GM19023 (cell line): Measurements from ENCODE around the gene TRABD.
A peak's percentile ranks its signal among the peaks of the same experiment; 100 is the strongest.

Source experiments
- ATAC-seq: cut with Tn5 transposase; IDR thresholded peaks from one replicate; pipeline ENCODE4 v1.9.1; 2021; ENCODE audit warnings: mild to moderate bottlenecking, moderate library complexity; ENCODE audit not compliant: unreplicated experiment

Gene TRABD

DNA sequence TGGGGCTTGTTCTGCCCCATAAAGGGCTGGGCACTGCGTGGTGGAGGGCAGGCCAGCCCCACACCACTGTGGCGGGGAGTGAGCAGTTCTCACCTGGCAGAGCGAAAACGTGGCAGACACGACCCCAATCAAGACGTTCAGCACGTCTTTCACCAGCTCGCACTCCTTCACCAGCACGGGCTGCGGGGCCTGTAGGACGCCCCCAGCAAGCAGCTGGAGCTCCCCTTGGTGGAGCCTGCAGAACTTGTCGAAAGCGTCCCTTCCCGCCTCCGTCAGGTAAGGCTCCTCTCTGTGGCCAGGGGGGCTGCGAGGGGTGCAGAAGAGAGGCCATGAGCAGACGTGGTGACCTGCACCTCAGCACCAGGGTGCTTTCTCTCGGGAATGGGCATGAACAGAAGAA lies 47.5 kb downstream of the TRABD start:
- no peak for ATAC-seq

- ATAC-seq, result no peak
Measured at GRCh38 chr22:50236731-50237409, 51.2 kb downstream of the TRABD start.

GRCh38 chr22:50238755-50239154 lies 53.0 kb downstream of the TRABD start:
- ATAC-seq, result no peak

DNA sequence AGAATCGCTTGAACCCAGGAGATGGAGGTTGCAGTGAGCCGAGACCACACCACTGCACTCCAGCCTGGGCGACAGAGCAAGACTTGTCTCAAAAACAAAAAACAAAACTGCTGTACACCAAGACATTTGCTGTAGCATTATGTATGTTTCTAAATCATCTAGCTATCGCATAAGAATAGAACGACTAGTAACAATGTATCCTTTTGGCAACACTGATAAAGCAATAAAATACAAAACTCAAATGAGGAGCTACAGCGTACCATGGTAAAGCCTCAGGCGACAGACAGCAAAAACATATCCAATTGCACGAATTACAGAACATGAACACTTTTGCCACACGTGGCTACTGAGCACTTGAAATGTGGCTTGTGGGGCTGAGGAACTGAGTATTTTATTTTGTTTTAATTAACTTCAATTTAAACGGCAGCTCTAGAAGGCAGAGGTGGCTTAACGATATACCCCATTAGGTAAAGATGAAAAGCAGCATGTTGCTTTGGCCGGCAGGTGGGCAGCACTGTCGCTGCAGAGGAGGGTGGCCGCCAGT lies 56.8 kb downstream of the TRABD start:
- ATAC-seq, result no peak

GRCh38 chr22:50243685-50244419 lies 58.1 kb downstream of the TRABD start:
- no peak for ATAC-seq

DNA sequence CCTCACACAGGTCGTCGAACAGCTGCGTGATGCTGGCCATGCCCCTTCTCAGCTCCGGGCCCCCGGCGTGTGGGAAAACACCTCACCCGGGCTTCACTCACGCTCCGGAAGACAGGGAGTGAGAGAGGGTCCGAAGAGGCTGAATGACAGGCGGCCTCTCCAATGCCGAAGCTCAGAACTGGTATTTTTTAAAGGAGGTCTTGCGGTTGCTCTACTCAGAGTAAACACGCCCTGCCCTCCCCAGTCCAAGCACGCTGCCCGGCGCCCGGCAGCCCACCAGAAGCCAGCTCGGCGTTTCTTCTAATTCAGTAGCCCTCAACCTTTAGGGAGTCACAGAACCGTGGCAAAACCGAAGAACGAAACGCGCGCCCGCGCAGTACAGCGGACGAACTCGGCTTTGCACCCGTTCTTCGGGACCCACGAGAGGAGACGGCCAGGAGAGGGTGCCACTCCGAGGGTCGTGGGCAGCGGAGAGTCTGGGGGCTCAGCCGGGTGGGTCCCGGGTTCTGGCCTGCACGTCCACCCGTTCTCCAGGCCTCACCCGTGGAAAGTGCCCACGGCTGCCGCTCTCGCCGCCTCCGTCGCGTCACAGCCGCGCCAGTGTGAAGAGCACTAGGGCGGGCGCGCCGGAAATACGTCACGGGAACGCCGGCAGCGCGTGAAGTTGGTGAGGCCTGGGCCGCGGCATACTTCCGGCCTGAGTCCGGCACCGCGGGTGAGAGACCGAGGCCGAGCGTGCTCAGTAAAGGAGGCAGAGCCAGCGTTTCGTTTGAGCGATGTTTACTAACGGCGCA lies 58.9 kb downstream of the TRABD start, which contains the start of gene TUBGCP6:
TSS of gene TUBGCP6 (minus strand) at position 604 of the 794 bp plus-strand sequence. CDS start at position 40, 564 bp downstream.
- ATAC-seq, result peak; percentile 67

GRCh38 chr22:50245214-50246072 lies 59.7 kb downstream of the TRABD start:
- ATAC-seq, result peak; percentile 8

- no peak for ATAC-seq
Measured at GRCh38 chr22:50246242-50247175, 60.8 kb downstream of the TRABD start.

- no peak for ATAC-seq
Measured at GRCh38 chr22:50247748-50248147, 62.0 kb downstream of the TRABD start.

DNA sequence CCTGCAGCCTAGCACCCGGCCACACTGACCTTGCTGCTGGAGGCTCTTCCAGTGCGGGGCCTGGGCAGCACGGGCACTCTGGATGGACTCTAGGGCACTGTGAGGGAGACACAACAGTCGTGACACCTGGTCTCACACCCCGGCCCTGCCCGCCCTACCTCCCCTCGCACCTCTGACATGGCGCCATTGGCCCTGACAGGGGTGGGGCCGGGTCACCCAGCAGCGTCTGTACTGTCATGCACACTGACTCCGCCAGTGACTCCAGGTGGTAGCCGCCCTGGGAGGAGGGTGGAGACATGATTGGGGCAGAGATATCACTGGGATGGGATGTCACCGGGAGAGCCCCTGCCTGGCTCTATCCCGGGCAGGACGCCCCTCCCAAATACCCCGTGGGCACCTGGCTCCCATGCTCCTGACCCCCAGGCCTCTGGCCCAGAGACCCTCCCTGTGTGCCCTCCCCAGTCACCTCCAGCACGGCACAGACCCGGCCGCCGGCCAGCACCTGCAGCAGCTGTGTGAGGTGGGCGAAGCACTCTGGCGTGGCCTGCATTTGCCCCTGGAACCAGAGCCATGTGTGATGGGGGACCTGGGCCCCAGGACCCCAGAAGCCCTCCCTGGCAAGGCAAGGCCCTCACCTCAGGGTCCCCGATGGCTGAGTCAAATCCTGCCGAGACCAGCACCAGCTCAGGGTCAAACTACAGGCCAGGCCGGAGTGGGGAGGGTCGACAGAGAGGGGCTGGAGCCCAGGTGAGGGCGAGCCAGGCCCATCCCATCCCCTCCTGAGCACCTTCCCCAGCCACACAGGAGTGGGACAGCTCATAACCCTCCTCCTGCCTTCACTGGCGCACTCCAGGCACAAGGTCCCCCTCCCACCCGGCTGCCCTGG lies 62.7 kb downstream of the TRABD start:
- no peak for ATAC-seq
